HepG2 (cell line): Measurements from ENCODE around the gene TST. TPM values are rescaled to one million over a fixed set of nuclear protein-coding genes. Genes with fewer than 3 reads are reported as not detected.

Experiments used
- BRD4 ChIP-seq: sonication (generic); formaldehyde crosslinking; IDR thresholded peaks from 2 replicates; pipeline ENCODE4 v1.4.0; 2020; ENCODE audit warnings: missing genetic modification reagents
- EZH2 ChIP-seq: conservative IDR thresholded peaks from 2 replicates; pipeline ENCODE4 v1.6.1; 2012; ENCODE audit warnings: mild to moderate bottlenecking, low read depth, low read length, moderate library complexity
- GATA4 ChIP-seq: sonication (generic); IDR thresholded peaks from 2 replicates; pipeline ENCODE4 v1.6.1; 2016; ENCODE audit warnings: antibody characterized with exemption, low read depth, borderline replicate concordance
- GTF2F1 ChIP-seq: fragments of 150-350 bp; IDR thresholded peaks from 2 replicates; pipeline ENCODE4 v1.6.1; 2014; ENCODE audit warnings: low read length
- HNRNPLL ChIP-seq: fragments of 200-400 bp; formaldehyde crosslinking; IDR thresholded peaks from 2 replicates; pipeline ENCODE4 v1.6.1; 2017; ENCODE audit warnings: mild to moderate bottlenecking, low read depth, low read length; ENCODE audit not compliant: poor library complexity, severe bottlenecking
- MAFK ChIP-seq, 2 experiments: IDR thresholded peaks in 1 of 2; conservative IDR thresholded peaks in 1 of 2; 2 replicates each; pipeline ENCODE4 v1.6.1; 2011; ENCODE audit warnings: improper control_type of control experiment in 2 of 2, low read length in 2 of 2
- MLLT10 ChIP-seq: sonication (generic); formaldehyde crosslinking; IDR thresholded peaks from 2 replicates; pipeline ENCODE4 v1.4.0; 2020; ENCODE audit warnings: missing genetic modification reagents
- NCOA2 ChIP-seq: sonication (generic); formaldehyde crosslinking; IDR thresholded peaks from 2 replicates; pipeline ENCODE4 v1.8.0; 2022; ENCODE audit warnings: inconsistent platforms
- NONO ChIP-seq, 2 experiments: fragments of 450-650 bp in 1 of 2; sonication (generic) in 1 of 2; formaldehyde crosslinking in 1 of 2; IDR thresholded peaks in 1 of 2; conservative IDR thresholded peaks in 1 of 2; 2 replicates each; pipeline versions ENCODE4 v1.6.1 to v1.8.0; 2017 to 2022; ENCODE audit warnings: mild to moderate bottlenecking in 1 of 2, missing genetic modification reagents in 1 of 2, moderate library complexity in 1 of 2
- NR2F6 ChIP-seq, 2 experiments: IDR thresholded peaks; 2 replicates each; pipeline ENCODE4 v1.6.1; 2016; ENCODE audit warnings: antibody characterized with exemption in 1 of 2, mild to moderate bottlenecking in 1 of 2
- PCBP1 ChIP-seq: fragments of 200-400 bp; formaldehyde crosslinking; IDR thresholded peaks from 2 replicates; pipeline ENCODE4 v1.6.1; 2017; ENCODE audit warnings: mild to moderate bottlenecking, low read depth, low read length, borderline replicate concordance
- PCBP2 ChIP-seq: fragments of 200-400 bp; formaldehyde crosslinking; optimal IDR thresholded peaks from 2 replicates; pipeline ENCODE3; 2018; ENCODE audit warnings: low read length, low read depth; ENCODE audit not compliant: poor library complexity, severe bottlenecking
- PHF20 ChIP-seq: sonication (generic); formaldehyde crosslinking; IDR thresholded peaks from 2 replicates; pipeline ENCODE4 v1.5.0; 2020; ENCODE audit warnings: mild to moderate bottlenecking, missing genetic modification reagents
- PHF21A ChIP-seq: sonication (generic); formaldehyde crosslinking; IDR thresholded peaks from 2 replicates; pipeline ENCODE4 v1.5.0; 2020; ENCODE audit warnings: mild to moderate bottlenecking, missing genetic modification reagents
- RBFOX2 ChIP-seq: fragments of 200-400 bp; formaldehyde crosslinking; IDR thresholded peaks from 2 replicates; pipeline ENCODE4 v1.6.1; 2017; ENCODE audit warnings: low read depth, mild to moderate bottlenecking, low read length
- SP5 ChIP-seq: IDR thresholded peaks from 2 replicates; pipeline ENCODE4 v1.6.1; 2016; ENCODE audit warnings: low read depth, borderline replicate concordance
- SYNCRIP ChIP-seq: fragments of 200-400 bp; formaldehyde crosslinking; IDR thresholded peaks from 2 replicates; pipeline ENCODE4 v1.6.1; 2018; ENCODE audit warnings: mild to moderate bottlenecking, low read depth, low read length; ENCODE audit not compliant: insufficient read depth
- TBX2 ChIP-seq: sonication (generic); formaldehyde crosslinking; IDR thresholded peaks from 2 replicates; pipeline ENCODE4 v1.5.0; 2020; ENCODE audit warnings: missing genetic modification reagents, mild to moderate bottlenecking, borderline replicate concordance
- TEAD2 ChIP-seq: sonication (generic); formaldehyde crosslinking; IDR thresholded peaks from 2 replicates; pipeline ENCODE4 v1.9.0; 2021; ENCODE audit warnings: missing genetic modification reagents
- U2AF2 ChIP-seq: fragments of 200-400 bp; formaldehyde crosslinking; IDR thresholded peaks from 2 replicates; pipeline ENCODE4 v1.6.1; 2017; ENCODE audit warnings: low read depth, mild to moderate bottlenecking, low read length
- ZNF317 ChIP-seq: sonication (generic); formaldehyde crosslinking; IDR thresholded peaks from 2 replicates; pipeline ENCODE4 v1.5.0; 2020; ENCODE audit warnings: mild to moderate bottlenecking, missing genetic modification reagents
- ZNF678 ChIP-seq: sonication (generic); formaldehyde crosslinking; IDR thresholded peaks from 2 replicates; pipeline ENCODE4 v1.4.0; 2020; ENCODE audit warnings: mild to moderate bottlenecking, missing genetic modification reagents
- ZNF7 ChIP-seq: IDR thresholded peaks from 2 replicates; pipeline ENCODE4 v1.6.1; 2016; ENCODE audit warnings: missing biosample characterization, missing genetic modification reagents
- ZSCAN22 ChIP-seq: sonication (generic); formaldehyde crosslinking; IDR thresholded peaks from 2 replicates; pipeline ENCODE4 v1.4.0; 2020; ENCODE audit warnings: mild to moderate bottlenecking, missing genetic modification reagents
- ZSCAN9 ChIP-seq: IDR thresholded peaks from 2 replicates; pipeline ENCODE4 v1.6.1; 2016; ENCODE audit warnings: borderline replicate concordance
- polyA plus RNA-seq, 8 experiments: library from polyadenylated mRNA; depleted of rRNA in 3 of 8; stranded (reverse) in 7 of 8; unstranded in 1 of 8; fragments of >200 nt; fragmentation: Illumina TruSeq in 4 of 8; extraction: Trizol in 4 of 8; gene quantifications; 2 replicates each; pipeline versions ENCODE4 v1.2.1 to v1.2.3, GENCODE V29; 2011 to 2016; ENCODE audit warnings: low read depth in 4 of 8, missing spikeins in 1 of 8, mixed read lengths in 1 of 8; ENCODE audit not compliant: insufficient read depth in 1 of 8
- total RNA-seq, 5 experiments: library from RNA; depleted of rRNA; stranded (reverse); fragments of >200 nt; fragmentation: Illumina TruSeq; extraction: Trizol; gene quantifications; 2 replicates each; pipeline ENCODE4 v1.2.3, GENCODE V29; 2016; ENCODE audit warnings: low read depth in 1 of 5
- TF ChIP-seq, protein P1 (sequence below): sonication (generic); formaldehyde crosslinking; IDR thresholded peaks from 2 replicates; pipeline ENCODE4 v1.4.0; 2020; ENCODE audit warnings: mild to moderate bottlenecking, missing genetic modification reagents, borderline replicate concordance

The TST gene
- total and polyA plus RNA-seq, 2 of the 13 experiments (the other 11 are each of a cell fraction or from before 2014, with no cell fraction given), result 44.6 to 63.6 TPM

DNA sequence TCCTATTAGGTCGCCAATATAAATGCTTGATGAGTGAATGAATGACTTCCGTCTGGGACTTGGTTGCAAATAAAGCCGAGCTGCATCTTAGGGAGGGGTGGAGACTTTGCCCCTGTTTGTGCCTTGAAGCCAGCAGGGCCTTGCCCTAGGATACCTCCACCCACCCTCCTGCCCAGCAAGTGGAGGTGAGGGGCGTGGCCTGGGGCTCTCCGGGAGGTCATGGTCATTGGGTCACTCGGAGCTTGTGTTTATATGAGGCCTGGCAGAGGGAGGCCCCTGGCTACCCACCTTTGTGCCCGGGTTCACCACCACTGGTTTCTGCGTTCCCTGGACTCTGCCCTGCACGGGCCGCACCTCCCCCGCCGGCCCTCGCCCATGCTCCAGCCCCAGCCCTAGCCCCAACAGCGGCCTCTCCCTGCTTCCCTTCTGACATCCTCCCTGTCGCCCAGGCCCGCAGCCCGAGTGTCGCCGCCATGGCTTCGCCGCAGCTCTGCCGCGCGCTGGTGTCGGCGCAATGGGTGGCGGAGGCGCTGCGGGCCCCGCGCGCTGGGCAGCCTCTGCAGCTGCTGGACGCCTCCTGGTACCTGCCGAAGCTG, 4.6 kb upstream of the TST start (continued):
- TF ChIP-seq, protein P1, sequence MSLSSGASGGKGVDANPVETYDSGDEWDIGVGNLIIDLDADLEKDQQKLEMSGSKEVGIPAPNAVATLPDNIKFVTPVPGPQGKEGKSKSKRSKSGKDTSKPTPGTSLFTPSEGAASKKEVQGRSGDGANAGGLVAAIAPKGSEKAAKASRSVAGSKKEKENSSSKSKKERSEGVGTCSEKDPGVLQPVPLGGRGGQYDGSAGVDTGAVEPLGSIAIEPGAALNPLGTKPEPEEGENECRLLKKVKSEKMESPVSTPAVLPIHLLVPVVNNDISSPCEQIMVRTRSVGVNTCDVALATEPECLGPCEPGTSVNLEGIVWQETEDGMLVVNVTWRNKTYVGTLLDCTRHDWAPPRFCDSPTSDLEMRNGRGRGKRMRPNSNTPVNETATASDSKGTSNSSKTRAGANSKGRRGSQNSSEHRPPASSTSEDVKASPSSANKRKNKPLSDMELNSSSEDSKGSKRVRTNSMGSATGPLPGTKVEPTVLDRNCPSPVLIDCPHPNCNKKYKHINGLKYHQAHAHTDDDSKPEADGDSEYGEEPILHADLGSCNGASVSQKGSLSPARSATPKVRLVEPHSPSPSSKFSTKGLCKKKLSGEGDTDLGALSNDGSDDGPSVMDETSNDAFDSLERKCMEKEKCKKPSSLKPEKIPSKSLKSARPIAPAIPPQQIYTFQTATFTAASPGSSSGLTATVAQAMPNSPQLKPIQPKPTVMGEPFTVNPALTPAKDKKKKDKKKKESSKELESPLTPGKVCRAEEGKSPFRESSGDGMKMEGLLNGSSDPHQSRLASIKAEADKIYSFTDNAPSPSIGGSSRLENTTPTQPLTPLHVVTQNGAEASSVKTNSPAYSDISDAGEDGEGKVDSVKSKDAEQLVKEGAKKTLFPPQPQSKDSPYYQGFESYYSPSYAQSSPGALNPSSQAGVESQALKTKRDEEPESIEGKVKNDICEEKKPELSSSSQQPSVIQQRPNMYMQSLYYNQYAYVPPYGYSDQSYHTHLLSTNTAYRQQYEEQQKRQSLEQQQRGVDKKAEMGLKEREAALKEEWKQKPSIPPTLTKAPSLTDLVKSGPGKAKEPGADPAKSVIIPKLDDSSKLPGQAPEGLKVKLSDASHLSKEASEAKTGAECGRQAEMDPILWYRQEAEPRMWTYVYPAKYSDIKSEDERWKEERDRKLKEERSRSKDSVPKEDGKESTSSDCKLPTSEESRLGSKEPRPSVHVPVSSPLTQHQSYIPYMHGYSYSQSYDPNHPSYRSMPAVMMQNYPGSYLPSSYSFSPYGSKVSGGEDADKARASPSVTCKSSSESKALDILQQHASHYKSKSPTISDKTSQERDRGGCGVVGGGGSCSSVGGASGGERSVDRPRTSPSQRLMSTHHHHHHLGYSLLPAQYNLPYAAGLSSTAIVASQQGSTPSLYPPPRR (CRISPR knock-in tag), result peak; percentile 83; the same call in 1 of the 2 replicates
- no peak for TF ChIP-seq ZNF7 (CRISPR knock-in tag)
- no peak for TF ChIP-seq PHF20 (CRISPR knock-in tag)
- no peak for TF ChIP-seq MLLT10
- no peak for TF ChIP-seq PHF21A (CRISPR knock-in tag)
- TF ChIP-seq PCBP2, result no peak
- TF ChIP-seq RBFOX2, result peak; percentile 97
- no peak for TF ChIP-seq EZH2
- no peak for TF ChIP-seq TEAD2 (CRISPR knock-in tag)
- TF ChIP-seq NR2F6 (IDR thresholded peaks at IDR 0.05), result peak; percentile 93
- TF ChIP-seq NR2F6 (CRISPR knock-in tag; IDR thresholded peaks at IDR 0.05), result peak; percentile 96
- TF ChIP-seq ZSCAN9, result no peak
- TF ChIP-seq HNRNPLL, result peak; percentile 18
- TF ChIP-seq TBX2 (CRISPR knock-in tag), result peak; percentile 31; the same call in 1 of the 2 replicates
- TF ChIP-seq GATA4, result no peak
- TF ChIP-seq BRD4 (CRISPR knock-in tag), result 0 out of 2 replicates have a peak, but pooled peaks have one; percentile 26
- TF ChIP-seq GTF2F1, result no peak
- no peak for TF ChIP-seq U2AF2
- peak; percentile 68 for TF ChIP-seq NCOA2 (CRISPR knock-in tag)
- TF ChIP-seq SYNCRIP, result no peak
- TF ChIP-seq MAFK (conservative IDR thresholded peaks at IDR 0.05 in 1 of 2, IDR thresholded peaks at IDR 0.05 in 1 of 2; ENCODE audit: low read length in 2 of 2), result no peak
- peak; percentile 77; the same call in 1 of the 2 replicates for TF ChIP-seq ZNF317 (CRISPR knock-in tag)
- TF ChIP-seq SP5, result peak; percentile 90
- no peak for TF ChIP-seq NONO (IDR thresholded peaks at IDR 0.05)
- 0 out of 2 replicates have a peak, but pooled peaks have one; percentile 45 for TF ChIP-seq NONO (CRISPR knock-in tag; conservative IDR thresholded peaks at IDR 0.05)
- peak; percentile 87; the same call in 1 of the 2 replicates for TF ChIP-seq PCBP1
- no peak for TF ChIP-seq ZNF678 (CRISPR knock-in tag)
- TF ChIP-seq ZSCAN22 (CRISPR knock-in tag), result no peak
